ENCODE data around the gene HDAC5.

Gene HDAC5

GRCh38 chr17:44030482-44030881 lies 93.0 kb downstream of the HDAC5 start:
- Histone ChIP-seq H3K27me3 (replicated peaks) (no peaks in the 10 kb centered on the region), H3K27ac (no peak overlapping the region), H3K36me3 (replicated peaks) (peaks cover 30% of the 10 kb centered on the region), H3K4me3 (ENCODE audit: low read depth, low read length) (no peak overlapping the region)
- no peak for TF ChIP-seq CTCF (IDR thresholded peaks at IDR 0.05; ENCODE audit: low read depth, low read length, missing control alignments)
- in situ Hi-C loops (cut with HindIII; ENCODE audit: low pct_ligation_motif_present, low sequenced_read_pairs): no loop called here
- DNase-seq: no peak

GRCh38 chr17:44029736-44030135 lies 93.7 kb downstream of the HDAC5 start:
- Histone ChIP-seq H3K27ac (no peak overlapping the region), H3K36me3 (replicated peaks) (peaks cover 30% of the 10 kb centered on the region), H3K27me3 (replicated peaks) (no peaks in the 10 kb centered on the region), H3K4me3 (ENCODE audit: low read depth, low read length) (no peak overlapping the region)
- in situ Hi-C loops (cut with HindIII; ENCODE audit: low pct_ligation_motif_present, low sequenced_read_pairs): no loop called here
- no peak for TF ChIP-seq CTCF (IDR thresholded peaks at IDR 0.05; ENCODE audit: low read depth, low read length, missing control alignments)
- DNase-seq: no peak
